HepG2 (cell line): ENCODE data around the gene HS3ST3B1. TPM values are rescaled to one million over a fixed set of nuclear protein-coding genes. Genes with fewer than 3 reads are reported as not detected.

Experiments
- ATAC-seq: fragments of 200-7000 bp; cut with Tn5 transposase; 3 replicates; pipeline ENCODE4 v1.9.1; 2020; ENCODE audit warnings: mild to moderate bottlenecking, moderate library complexity
- BruUV-seq: library from RNA; stranded (reverse); fragments of 400-500 nt; replicated peaks from 2 replicates; lab custom pipeline; 2021; lab: Mats Ljungman, UMichigan
- CTCF ChIA-PET: fragments of 300-600 bp; formaldehyde crosslinking; extraction: SDS; loops from one replicate; lab custom pipeline; 2021; ENCODE audit warnings: low total read pairs, inconsistent platforms, low intra/inter-chr PET ratio; lab: Yijun Ruan, JAX
- POLR2A ChIA-PET: fragments of 350-600 bp; sonication (Branson Sonifier 250); formaldehyde crosslinking; loops from one replicate; lab custom pipeline; 2020; ENCODE audit warnings: antibody characterized with exemption, inconsistent platforms; lab: Yijun Ruan, JAX
- DNase-seq: peaks from one replicate; pipeline ENCODE4 v3.0.0-alpha.2; 2015; ENCODE audit warnings: low spot score
- FAIRE-seq: peaks from 3 replicates; lab custom pipeline; 2011; peaks lifted over from hg19 to GRCh38; lab: Jason Lieb, UNC
- H2AFZ ChIP-seq: one replicate; pipeline ENCODE4 v1.6.1; 2011; ENCODE audit warnings: low read length, inconsistent platforms
- H3K27ac ChIP-seq: fragments of 300-600 bp; 3 replicates; pipeline ENCODE4 v1.8.0; 2011; ENCODE audit warnings: mixed run types, mild to moderate bottlenecking, mixed read lengths, low read length, inconsistent platforms; ENCODE audit not compliant: insufficient read depth; ENCODE audit errors: extremely low read length
- H3K27me3 ChIP-seq, 2 experiments: fragments of 200-600 bp in 1 of 2; 2 replicates in 1 of 2; 3 replicates in 1 of 2; pipeline versions ENCODE4 v1.6.0 to v1.8.0; 2011; ENCODE audit warnings: low read length in 2 of 2, mild to moderate bottlenecking in 2 of 2, moderate library complexity in 2 of 2, inconsistent platforms in 1 of 2; ENCODE audit not compliant: insufficient read depth in 2 of 2, control insufficient read depth in 1 of 2
- H3K36me3 ChIP-seq, 2 experiments: fragments of 200-600 bp in 1 of 2; replicated peaks in 1 of 2; 2 replicates in 1 of 2; 3 replicates in 1 of 2; pipeline versions ENCODE4 v1.5.1 to v1.8.0; 2011; ENCODE audit warnings: low read length in 2 of 2, inconsistent platforms in 1 of 2; ENCODE audit not compliant: insufficient read depth in 2 of 2, control insufficient read depth in 1 of 2
- H3K4me1 ChIP-seq: 2 replicates; pipeline ENCODE4 v1.5.1; 2012; ENCODE audit warnings: low read length, inconsistent platforms; ENCODE audit not compliant: insufficient read depth
- H3K4me2 ChIP-seq: 2 replicates; pipeline ENCODE4 v1.6.0; 2011; ENCODE audit warnings: low read depth, low read length, inconsistent platforms
- H3K4me3 ChIP-seq, 3 experiments: fragments of 200-600 bp in 1 of 3; sonication (generic), shearing (Covaris generic) in 1 of 3; replicated peaks in 1 of 3; 2 replicates each; pipeline ENCODE4 v1.5.1; 2011 to 2016; ENCODE audit warnings: low read length in 3 of 3, inconsistent platforms in 2 of 3, low read depth in 2 of 3, mild to moderate bottlenecking in 2 of 3, control low read depth in 1 of 3, mixed read lengths in 1 of 3; ENCODE audit not compliant: insufficient read depth in 1 of 3
- H3K79me2 ChIP-seq: one replicate; pipeline ENCODE4 v1.6.1; 2011; ENCODE audit warnings: low read length, inconsistent platforms; ENCODE audit not compliant: insufficient read depth
- H3K9ac ChIP-seq: 2 replicates; pipeline ENCODE4 v1.6.0; 2011; ENCODE audit warnings: mild to moderate bottlenecking, low read depth, low read length, inconsistent platforms; ENCODE audit not compliant: insufficient read depth
- H3K9me3 ChIP-seq: 2 replicates; pipeline ENCODE4 v1.5.1; 2012; ENCODE audit warnings: mild to moderate bottlenecking, low read length
- H4K20me1 ChIP-seq: 2 replicates; pipeline ENCODE4 v1.6.0; 2011; ENCODE audit warnings: inconsistent platforms, mild to moderate bottlenecking, low read length, moderate library complexity; ENCODE audit not compliant: insufficient read depth
- TARDBP ChIP-seq: sonication (generic); formaldehyde crosslinking; IDR thresholded peaks from 2 replicates; pipeline ENCODE4 v1.8.0; 2022; ENCODE audit warnings: mild to moderate bottlenecking, missing genetic modification reagents
- ZBTB38 ChIP-seq: sonication (generic); formaldehyde crosslinking; IDR thresholded peaks from 2 replicates; pipeline ENCODE4 v1.5.1; 2020; ENCODE audit warnings: mild to moderate bottlenecking, missing genetic modification reagents
- ZMYM4 ChIP-seq: sonication (generic); formaldehyde crosslinking; IDR thresholded peaks from 2 replicates; pipeline ENCODE4 v1.8.1; 2023; ENCODE audit warnings: mild to moderate bottlenecking, missing genetic modification reagents
- WGBS: methylation state at CpG from one replicate; pipeline ENCODE4 v1.1.6; 2017; ENCODE audit warnings: low lambda C conversion rate; 5-methylcytosine and 5-hydroxymethylcytosine counted together
- in situ Hi-C: cut with HindIII; loops from 2 replicates; pipeline ENCODE4 v1.10.0; 2017; ENCODE audit warnings: low pct_unique_long_range_greater_than_20kb; ENCODE audit not compliant: extremely low pct_ligation_motif_present
- intact Hi-C: fragments of 100-400 bp; cut with micrococcal nuclease; formaldehyde crosslinking; loops from one replicate; pipeline ENCODE4 v1.10.0; 2022; ENCODE audit not compliant: unreplicated experiment
- polyA plus RNA-seq, 8 experiments: library from polyadenylated mRNA; depleted of rRNA in 3 of 8; stranded (reverse) in 7 of 8; unstranded in 1 of 8; fragments of >200 nt; fragmentation: Illumina TruSeq in 4 of 8; extraction: Trizol in 4 of 8; gene quantifications; 2 replicates each; pipeline versions ENCODE4 v1.2.1 to v1.2.3, GENCODE V29; 2011 to 2016; ENCODE audit warnings: low read depth in 4 of 8, missing spikeins in 1 of 8, mixed read lengths in 1 of 8; ENCODE audit not compliant: insufficient read depth in 1 of 8
- total RNA-seq, 5 experiments: library from RNA; depleted of rRNA; stranded (reverse); fragments of >200 nt; fragmentation: Illumina TruSeq; extraction: Trizol; gene quantifications; 2 replicates each; pipeline ENCODE4 v1.2.3, GENCODE V29; 2016; ENCODE audit warnings: low read depth in 1 of 5
- TF ChIP-seq, protein P1 (sequence below): sonication (generic); formaldehyde crosslinking; IDR thresholded peaks from 2 replicates; pipeline ENCODE4 v1.5.1; 2020; ENCODE audit warnings: mild to moderate bottlenecking, missing genetic modification reagents, moderate library complexity
- TF ChIP-seq, protein P2 (sequence below): sonication (generic); formaldehyde crosslinking; conservative IDR thresholded peaks from 2 replicates; pipeline ENCODE4 v1.8.0; 2022; ENCODE audit warnings: missing genetic modification reagents

The HS3ST3B1 gene
- total and polyA plus RNA-seq, 2 of the 13 experiments (the other 11 are each of a cell fraction or from before 2014, with no cell fraction given), result 15.7 to 39.5 TPM

DNA sequence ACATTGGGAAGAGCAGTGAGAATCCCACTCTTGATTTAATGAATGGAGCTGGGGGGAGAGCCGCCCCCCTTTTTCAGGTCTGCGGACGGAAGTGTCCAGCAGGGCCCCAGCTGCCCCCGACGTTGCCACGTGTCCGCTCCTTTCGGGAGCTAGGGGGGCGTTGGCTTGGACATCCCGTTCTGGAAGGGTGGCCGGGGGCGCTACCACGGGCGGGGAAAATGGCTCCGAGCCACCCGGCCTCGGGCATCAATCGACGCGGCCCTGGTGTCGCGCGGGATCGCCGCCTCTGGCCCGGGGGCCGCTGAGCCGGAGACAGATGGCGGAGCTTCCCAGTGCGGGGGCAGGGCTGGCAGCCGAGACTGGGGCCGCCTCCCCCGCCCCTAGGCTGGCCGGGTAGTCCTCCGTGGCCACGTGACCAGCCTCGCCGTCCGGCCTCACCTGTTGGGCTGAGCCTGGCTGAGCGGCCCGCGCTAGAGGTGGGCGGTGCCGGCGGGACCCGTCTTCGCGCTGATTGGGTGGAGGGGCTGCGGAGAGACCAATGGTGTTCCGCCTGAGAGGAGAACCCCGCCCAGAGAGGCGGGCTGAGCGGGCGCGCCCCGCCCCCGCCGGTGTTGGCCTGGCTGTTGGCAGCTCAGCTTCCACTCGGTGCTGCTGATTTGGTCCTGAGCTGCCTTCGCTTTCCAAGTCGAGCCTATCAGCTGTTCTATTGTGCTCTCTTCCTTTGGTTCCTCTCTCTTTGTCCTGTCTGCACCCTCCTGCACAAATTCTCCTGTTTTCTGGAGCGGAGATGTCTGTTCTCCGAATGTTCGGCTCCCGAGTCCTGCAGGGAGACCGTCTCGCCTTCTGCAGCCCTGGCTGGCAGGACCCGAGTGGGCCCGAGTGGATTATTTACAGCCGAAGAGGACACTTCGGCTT, 8.3 kb downstream of the HS3ST3B1 start (continued):
- TF ChIP-seq, protein P1, sequence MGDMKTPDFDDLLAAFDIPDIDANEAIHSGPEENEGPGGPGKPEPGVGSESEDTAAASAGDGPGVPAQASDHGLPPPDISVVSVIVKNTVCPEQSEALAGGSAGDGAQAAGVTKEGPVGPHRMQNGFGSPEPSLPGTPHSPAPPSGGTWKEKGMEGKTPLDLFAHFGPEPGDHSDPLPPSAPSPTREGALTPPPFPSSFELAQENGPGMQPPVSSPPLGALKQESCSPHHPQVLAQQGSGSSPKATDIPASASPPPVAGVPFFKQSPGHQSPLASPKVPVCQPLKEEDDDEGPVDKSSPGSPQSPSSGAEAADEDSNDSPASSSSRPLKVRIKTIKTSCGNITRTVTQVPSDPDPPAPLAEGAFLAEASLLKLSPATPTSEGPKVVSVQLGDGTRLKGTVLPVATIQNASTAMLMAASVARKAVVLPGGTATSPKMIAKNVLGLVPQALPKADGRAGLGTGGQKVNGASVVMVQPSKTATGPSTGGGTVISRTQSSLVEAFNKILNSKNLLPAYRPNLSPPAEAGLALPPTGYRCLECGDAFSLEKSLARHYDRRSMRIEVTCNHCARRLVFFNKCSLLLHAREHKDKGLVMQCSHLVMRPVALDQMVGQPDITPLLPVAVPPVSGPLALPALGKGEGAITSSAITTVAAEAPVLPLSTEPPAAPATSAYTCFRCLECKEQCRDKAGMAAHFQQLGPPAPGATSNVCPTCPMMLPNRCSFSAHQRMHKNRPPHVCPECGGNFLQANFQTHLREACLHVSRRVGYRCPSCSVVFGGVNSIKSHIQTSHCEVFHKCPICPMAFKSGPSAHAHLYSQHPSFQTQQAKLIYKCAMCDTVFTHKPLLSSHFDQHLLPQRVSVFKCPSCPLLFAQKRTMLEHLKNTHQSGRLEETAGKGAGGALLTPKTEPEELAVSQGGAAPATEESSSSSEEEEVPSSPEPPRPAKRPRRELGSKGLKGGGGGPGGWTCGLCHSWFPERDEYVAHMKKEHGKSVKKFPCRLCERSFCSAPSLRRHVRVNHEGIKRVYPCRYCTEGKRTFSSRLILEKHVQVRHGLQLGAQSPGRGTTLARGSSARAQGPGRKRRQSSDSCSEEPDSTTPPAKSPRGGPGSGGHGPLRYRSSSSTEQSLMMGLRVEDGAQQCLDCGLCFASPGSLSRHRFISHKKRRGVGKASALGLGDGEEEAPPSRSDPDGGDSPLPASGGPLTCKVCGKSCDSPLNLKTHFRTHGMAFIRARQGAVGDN (CRISPR knock-in tag), result peak; percentile 99
- TF ChIP-seq TARDBP (CRISPR knock-in tag) (peak; percentile 32; the same call in 1 of the 2 replicates), ZMYM4 (CRISPR knock-in tag) (peak; percentile 95)

DNA sequence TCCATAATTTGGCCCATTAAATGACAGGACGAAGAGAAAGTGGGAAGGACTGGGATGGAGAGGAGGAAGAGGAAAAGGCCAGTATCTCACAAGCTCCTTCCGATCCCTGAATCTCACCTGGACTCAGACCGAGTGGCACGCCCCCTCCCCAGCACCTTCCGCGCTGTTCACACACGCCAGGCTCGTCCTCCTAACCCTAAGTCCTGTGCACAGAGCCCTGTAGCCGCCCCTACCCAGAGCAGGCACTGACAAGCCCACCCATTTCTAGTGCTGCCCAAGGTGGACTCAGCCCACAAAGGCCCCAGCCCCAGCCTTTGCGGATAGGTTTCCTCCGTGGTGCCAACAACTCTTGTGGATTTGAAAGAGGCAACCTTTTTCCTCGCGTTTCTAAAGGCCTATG, 9.2 kb downstream of the HS3ST3B1 start:
- peaks cover 19% of the 10 kb centered on the region for H4K20me1 ChIP-seq
- in situ Hi-C loops (no loop called here), intact Hi-C loops (no loop called here)
- peak overlapping the region; percentile 23 for H3K27ac ChIP-seq
- peaks cover 56% of the 10 kb centered on the region for H3K4me1 ChIP-seq
- H2AFZ ChIP-seq, result no peak overlapping the region
- peak overlapping the region; percentile 66; the same call in 1 of the 2 replicates for H3K4me2 ChIP-seq
- no peak overlapping the region for H3K9ac ChIP-seq
- no peak for DNase-seq
- ChIA-PET POLR2A (interaction anchor here (1.0 to 14.0 kb wide), 8 partner anchors 9 to 83 kb away, joined by 3 to 288 read pairs (median 5); partner anchors contain the start of gene HS3ST3B1), CTCF (no interaction called here)
- peaks cover 91% of the 10 kb centered on the region for H3K79me2 ChIP-seq
- TF ChIP-seq, protein P2, sequence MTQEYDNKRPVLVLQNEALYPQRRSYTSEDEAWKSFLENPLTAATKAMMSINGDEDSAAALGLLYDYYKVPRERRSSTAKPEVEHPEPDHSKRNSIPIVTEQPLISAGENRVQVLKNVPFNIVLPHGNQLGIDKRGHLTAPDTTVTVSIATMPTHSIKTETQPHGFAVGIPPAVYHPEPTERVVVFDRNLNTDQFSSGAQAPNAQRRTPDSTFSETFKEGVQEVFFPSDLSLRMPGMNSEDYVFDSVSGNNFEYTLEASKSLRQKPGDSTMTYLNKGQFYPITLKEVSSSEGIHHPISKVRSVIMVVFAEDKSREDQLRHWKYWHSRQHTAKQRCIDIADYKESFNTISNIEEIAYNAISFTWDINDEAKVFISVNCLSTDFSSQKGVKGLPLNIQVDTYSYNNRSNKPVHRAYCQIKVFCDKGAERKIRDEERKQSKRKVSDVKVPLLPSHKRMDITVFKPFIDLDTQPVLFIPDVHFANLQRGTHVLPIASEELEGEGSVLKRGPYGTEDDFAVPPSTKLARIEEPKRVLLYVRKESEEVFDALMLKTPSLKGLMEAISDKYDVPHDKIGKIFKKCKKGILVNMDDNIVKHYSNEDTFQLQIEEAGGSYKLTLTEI, result no peak
- TF ChIP-seq ZBTB38, result 0 out of 2 replicates have a peak, but pooled peaks have one; percentile 40
- ATAC-seq, result no peak
- BruUV-seq, result no TSS peak
- FAIRE-seq, result no peak
- H3K36me3 ChIP-seq, result peaks cover 11 to 37% of the 10 kb centered on the region in 2 experiments; a peak in 4 of 5 replicates
- H3K27me3 ChIP-seq, result no peaks in the 10 kb centered on the region
- no peak overlapping the region for H3K4me3 ChIP-seq
- H3K9me3 ChIP-seq, result no peaks in the 10 kb centered on the region
- WGBS, result 95% methylated on average over 13 of the region's 13 CpGs
